GM18868 (cell line): ENCODE data around the gene ABHD12B.

Experiments used
- ATAC-seq: cut with Tn5 transposase; IDR thresholded peaks from one replicate; pipeline ENCODE4 v1.9.1; 2021; ENCODE audit warnings: mild to moderate bottlenecking, moderate library complexity; ENCODE audit not compliant: unreplicated experiment

ABHD12B gene

GRCh38 chr14:50839048-50839447 is 32.8 kb upstream of the ABHD12B start:
- ATAC-seq: peak; percentile 60

GRCh38 chr14:50839691-50840090 is 32.2 kb upstream of the ABHD12B start:
- ATAC-seq: no peak

DNA sequence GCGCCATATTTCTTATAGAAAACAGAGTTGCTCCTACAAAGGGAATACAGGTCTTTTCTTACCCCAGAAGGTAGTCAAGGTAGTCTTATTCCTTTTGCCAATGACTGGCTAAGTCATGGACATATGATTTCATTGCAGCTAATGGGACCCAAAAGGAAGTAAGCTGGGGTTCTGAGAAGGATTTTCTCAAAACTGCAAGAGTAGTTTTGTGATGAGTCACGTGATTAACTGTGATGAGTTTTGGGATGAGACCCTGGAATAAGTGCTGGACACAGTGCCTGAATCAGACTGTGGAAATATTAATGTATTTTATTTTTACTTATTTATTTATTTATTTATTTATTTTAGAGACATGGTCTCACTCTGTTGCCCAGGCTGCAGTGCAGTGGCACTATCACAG is 27.5 kb upstream of the ABHD12B start:
- no peak for ATAC-seq

- no peak for ATAC-seq
Observed at GRCh38 chr14:50845166-50845565, 26.7 kb upstream of the ABHD12B start.

GRCh38 chr14:50846226-50846880 is 25.5 kb upstream of the ABHD12B start:
- no peak for ATAC-seq

- ATAC-seq: no peak
Observed at GRCh38 chr14:50853891-50854290, 18.0 kb upstream of the ABHD12B start.

- no peak for ATAC-seq
Observed at GRCh38 chr14:50854521-50854920, 17.3 kb upstream of the ABHD12B start.

DNA sequence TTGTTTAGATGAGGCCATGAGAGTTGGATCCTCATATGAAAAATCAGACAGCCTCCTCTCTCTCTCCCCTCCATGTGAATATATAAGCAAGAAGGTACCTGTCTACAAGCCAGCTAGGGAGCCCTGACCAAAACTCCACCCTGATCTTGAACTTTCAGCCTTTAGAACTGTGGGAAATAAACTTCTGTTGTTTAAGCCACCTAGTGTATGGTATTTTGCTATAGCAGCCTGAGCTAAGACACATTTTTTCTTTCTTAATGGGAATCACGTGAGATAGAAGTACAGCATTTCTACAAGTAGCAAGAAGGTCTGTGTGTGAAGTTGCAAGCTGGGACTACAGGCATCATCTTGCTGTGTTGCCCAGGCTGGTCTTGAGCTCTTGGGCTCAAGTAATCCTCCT is 16.3 kb upstream of the ABHD12B start:
- ATAC-seq: no peak

DNA sequence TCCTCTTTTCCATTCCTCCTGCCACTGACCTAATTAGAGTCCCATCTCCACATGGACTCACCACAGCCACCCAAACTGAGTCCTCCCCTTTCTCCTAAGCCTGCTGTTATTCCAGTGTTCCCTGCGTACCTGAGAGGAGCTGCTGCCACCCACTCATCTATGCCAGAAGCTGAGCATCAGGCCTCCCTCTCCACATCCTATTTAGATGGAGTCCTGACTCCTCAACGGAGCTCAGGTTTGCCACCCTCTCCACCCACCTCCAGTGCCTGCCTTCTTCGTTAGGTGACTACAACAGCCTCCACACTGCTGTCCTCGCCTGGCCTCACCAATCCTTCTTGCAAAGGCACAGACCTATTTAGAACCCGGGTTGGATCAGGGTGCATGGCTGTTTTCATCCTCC is 15.2 kb upstream of the ABHD12B start:
- no peak for ATAC-seq

- no peak for ATAC-seq
Observed at GRCh38 chr14:50859296-50859624, 12.6 kb upstream of the ABHD12B start.

DNA sequence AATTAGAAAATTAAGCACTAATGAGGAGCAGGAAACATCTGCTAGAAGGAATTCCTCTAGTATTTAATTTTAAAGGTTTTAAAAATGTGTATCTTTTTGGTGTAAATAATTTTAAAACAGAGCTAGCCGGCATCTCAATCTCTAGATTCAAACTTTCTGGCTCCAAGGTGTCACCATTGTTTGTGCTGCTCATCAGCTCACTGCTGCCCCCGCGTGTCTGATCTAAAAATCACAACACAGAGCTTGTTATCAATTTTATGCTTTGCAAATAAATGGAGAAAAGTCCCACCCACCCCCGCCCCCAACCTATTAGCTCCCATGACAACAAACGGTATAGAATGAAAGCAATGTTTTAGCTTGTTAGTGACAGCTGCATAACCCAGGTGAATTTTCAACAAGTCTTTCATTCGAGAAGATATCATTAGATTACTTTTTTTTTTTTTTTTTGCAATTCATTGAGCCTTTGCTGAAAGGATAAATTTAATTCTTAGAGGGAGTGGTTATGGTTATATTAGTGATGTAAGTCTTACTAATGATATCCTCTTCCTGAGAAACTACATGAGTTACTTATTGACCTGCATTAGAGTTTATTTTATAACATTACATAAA is 11.3 kb upstream of the ABHD12B start:
- ATAC-seq: peak; percentile 35

- no peak for ATAC-seq
Observed at GRCh38 chr14:50862036-50862570, 9.8 kb upstream of the ABHD12B start.

DNA sequence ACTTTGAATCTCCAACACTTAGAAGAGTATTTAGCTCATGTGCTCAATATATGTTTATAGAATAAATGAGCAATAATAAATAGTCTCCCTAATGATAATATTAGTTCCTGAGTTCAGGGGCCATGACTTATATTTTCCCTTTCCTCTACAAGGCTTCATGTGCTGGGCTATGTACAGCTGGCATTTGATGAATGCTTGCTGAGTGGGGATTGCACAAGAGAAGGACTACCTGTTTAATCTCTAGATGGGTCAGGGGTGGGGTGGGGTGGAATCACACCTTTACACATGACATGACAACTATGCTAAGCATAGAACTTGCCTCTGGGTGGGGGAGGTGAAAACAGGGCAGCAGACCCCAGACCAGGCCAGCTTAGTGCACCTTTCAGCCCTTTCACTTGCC is 7.6 kb upstream of the ABHD12B start:
- no peak for ATAC-seq

- no peak for ATAC-seq
Observed at GRCh38 chr14:50864946-50865345, 6.9 kb upstream of the ABHD12B start.

GRCh38 chr14:50865391-50866076 is 6.3 kb upstream of the ABHD12B start:
- no peak for ATAC-seq

- no peak for ATAC-seq
Observed at GRCh38 chr14:50871228-50871627, 625 bp upstream of the ABHD12B start.

GRCh38 chr14:50874757-50875156 is 2.9 kb downstream of the ABHD12B start:
- no peak for ATAC-seq

DNA sequence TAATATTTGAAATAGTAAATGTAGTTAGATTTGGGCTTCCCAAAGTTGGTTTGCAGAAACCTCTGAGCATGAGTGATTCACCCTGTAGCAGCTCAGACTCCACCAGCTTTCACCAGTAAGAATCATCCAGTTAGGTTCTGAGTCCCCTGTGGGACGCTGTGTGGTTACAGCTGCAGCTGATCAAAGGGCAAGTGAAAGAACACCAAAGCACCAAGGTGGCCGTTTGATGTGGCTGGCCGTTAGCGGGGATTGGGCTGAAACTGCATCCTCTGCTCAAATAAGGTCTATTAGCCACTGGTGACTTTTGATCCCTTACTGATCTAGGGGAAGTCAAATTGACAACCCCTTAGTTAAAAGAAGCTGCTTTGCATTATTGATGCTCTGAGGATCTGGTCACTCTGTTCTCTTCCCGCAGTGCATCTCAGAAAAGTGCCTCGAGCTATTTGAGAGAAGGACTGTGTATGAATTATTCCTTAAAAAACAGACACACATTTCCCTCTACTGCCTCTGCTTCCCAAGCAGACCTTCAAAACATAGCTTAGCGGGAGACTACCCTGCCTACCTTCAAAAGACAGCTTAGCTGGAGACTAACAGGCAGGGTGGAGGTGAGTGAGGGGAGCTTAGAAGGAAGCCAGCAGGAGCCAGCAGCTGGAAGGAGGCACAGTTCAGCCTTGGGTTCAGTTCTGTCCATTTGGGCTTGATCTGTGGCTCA is 3.7 kb downstream of the ABHD12B start:
- peak; percentile 97 for ATAC-seq

GRCh38 chr14:50882932-50883826 is 11.3 kb downstream of the ABHD12B start:
- no peak for ATAC-seq

- no peak for ATAC-seq
Observed at GRCh38 chr14:50883827-50884197, 12.0 kb downstream of the ABHD12B start.

DNA sequence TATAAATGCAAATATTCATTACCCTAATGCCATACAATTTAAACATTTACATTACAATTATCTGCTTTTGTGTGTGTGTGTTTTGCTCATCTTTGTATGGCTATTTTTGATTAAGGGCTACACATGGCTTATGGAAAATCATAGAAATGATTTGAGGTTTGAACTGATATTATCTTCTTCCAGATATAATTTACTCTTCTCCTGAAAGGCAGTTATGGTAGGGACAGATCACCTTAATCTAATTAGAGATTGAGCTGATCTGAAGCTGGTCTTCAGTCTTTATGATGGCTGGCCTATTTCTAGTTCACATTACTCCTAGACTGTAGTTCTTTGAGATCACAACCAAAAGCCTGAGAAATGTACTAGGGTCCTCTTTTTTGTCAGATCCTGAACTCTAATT is 15.6 kb downstream of the ABHD12B start:
- ATAC-seq: no peak
